ENCODE measurements around the gene HBE1. TPM values are rescaled to one million over a fixed set of nuclear protein-coding genes. Genes with fewer than 3 reads are reported as not detected.
"Not testable (repeated sequence)": the region's sequence is repeated elsewhere in the genome, so short reads cannot be mapped to it uniquely, and the experiment has no call there.

HBE1 gene
- total RNA-seq, 1 donor from 2014 or later: not detected

- not testable (repeated sequence) for DNase-seq (ENCODE audit: low read depth)
Measured at GRCh38 chr11:5253440-5253839, 16.3 kb downstream of the HBE1 start.

- no peak for DNase-seq (ENCODE audit: low read depth)
Measured at GRCh38 chr11:5252919-5253265, 16.9 kb downstream of the HBE1 start.

- DNase-seq (ENCODE audit: low read depth): no peak
Measured at GRCh38 chr11:5252192-5252918, 17.4 kb downstream of the HBE1 start.

GRCh38 chr11:5251746-5252145 is 18.0 kb downstream of the HBE1 start:
- no peak for DNase-seq (ENCODE audit: low read depth)

- DNase-seq (ENCODE audit: low read depth): no peak
Measured at GRCh38 chr11:5250543-5251204, 19.1 kb downstream of the HBE1 start.

- DNase-seq (ENCODE audit: low read depth): not testable (repeated sequence)
Measured at GRCh38 chr11:5249807-5250396, 19.8 kb downstream of the HBE1 start, which contains the start of gene HBG1. HBG1 (minus strand) TSS chr11:5249857; CDS start chr11:5249804, 53 bp downstream.

GRCh38 chr11:5248498-5248897 is 21.2 kb downstream of the HBE1 start:
- DNase-seq (ENCODE audit: low read depth): not testable (repeated sequence)

GRCh38 chr11:5247472-5248192 is 22.1 kb downstream of the HBE1 start:
- no peak for DNase-seq (ENCODE audit: low read depth)

- no peak for DNase-seq (ENCODE audit: low read depth)
Measured at GRCh38 chr11:5246772-5247471, 22.8 kb downstream of the HBE1 start.

GRCh38 chr11:5245155-5245554 is 24.6 kb downstream of the HBE1 start:
- DNase-seq (ENCODE audit: low read depth): no peak

- no peak for DNase-seq (ENCODE audit: low read depth)
Measured at GRCh38 chr11:5243816-5244180, 25.9 kb downstream of the HBE1 start.

GRCh38 chr11:5242933-5243815 is 26.6 kb downstream of the HBE1 start:
- no peak for DNase-seq (ENCODE audit: low read depth)

GRCh38 chr11:5242208-5242607 is 27.5 kb downstream of the HBE1 start:
- DNase-seq (ENCODE audit: low read depth): no peak

- DNase-seq (ENCODE audit: low read depth): no peak
Measured at GRCh38 chr11:5241458-5241857, 28.3 kb downstream of the HBE1 start.

GRCh38 chr11:5240458-5240857 is 29.3 kb downstream of the HBE1 start:
- DNase-seq (ENCODE audit: low read depth): no peak

GRCh38 chr11:5240056-5240455 is 29.7 kb downstream of the HBE1 start:
- DNase-seq (ENCODE audit: low read depth): no peak

GRCh38 chr11:5239046-5239445 is 30.7 kb downstream of the HBE1 start:
- no peak for DNase-seq (ENCODE audit: low read depth)

GRCh38 chr11:5238486-5238885 is 31.3 kb downstream of the HBE1 start:
- DNase-seq (ENCODE audit: low read depth): no peak

- no peak for DNase-seq (ENCODE audit: low read depth)
Measured at GRCh38 chr11:5237420-5237819, 32.3 kb downstream of the HBE1 start.

GRCh38 chr11:5235364-5236095 is 34.2 kb downstream of the HBE1 start:
- DNase-seq (ENCODE audit: low read depth): no peak

Measured in myocyte (in vitro differentiated cells).